ENCODE measurements around the gene RPS19BP1.

GRCh38 chr22:39513791-39514190 lies 18.8 kb downstream of the RPS19BP1 start:
- TF ChIP-seq CTCF (IDR thresholded peaks at IDR 0.05) (no peak), POLR2A (IDR thresholded peaks at IDR 0.05) (no peak)

Data from heart left ventricle (tissue), 13 donors.